Stimulated activated CD4-positive, alpha-beta T cell treated with anti-CD3 and anti-CD28 coated beads, Interleukin-2, amount 100 ng/mL, for 4 hours (primary cell): ENCODE measurements around the gene TRAPPC14.
A peak's percentile ranks its signal among the peaks of the same experiment; 100 is the strongest.
"Not testable (repeated sequence)": the region's sequence is repeated elsewhere in the genome, so short reads cannot be mapped to it uniquely, and the experiment has no call there.

Experiments used
- DNase-seq: peaks from one replicate; pipeline ENCODE4 v3.0.0-alpha.2; 2020; ENCODE audit warnings: low read depth

The TRAPPC14 gene

DNA sequence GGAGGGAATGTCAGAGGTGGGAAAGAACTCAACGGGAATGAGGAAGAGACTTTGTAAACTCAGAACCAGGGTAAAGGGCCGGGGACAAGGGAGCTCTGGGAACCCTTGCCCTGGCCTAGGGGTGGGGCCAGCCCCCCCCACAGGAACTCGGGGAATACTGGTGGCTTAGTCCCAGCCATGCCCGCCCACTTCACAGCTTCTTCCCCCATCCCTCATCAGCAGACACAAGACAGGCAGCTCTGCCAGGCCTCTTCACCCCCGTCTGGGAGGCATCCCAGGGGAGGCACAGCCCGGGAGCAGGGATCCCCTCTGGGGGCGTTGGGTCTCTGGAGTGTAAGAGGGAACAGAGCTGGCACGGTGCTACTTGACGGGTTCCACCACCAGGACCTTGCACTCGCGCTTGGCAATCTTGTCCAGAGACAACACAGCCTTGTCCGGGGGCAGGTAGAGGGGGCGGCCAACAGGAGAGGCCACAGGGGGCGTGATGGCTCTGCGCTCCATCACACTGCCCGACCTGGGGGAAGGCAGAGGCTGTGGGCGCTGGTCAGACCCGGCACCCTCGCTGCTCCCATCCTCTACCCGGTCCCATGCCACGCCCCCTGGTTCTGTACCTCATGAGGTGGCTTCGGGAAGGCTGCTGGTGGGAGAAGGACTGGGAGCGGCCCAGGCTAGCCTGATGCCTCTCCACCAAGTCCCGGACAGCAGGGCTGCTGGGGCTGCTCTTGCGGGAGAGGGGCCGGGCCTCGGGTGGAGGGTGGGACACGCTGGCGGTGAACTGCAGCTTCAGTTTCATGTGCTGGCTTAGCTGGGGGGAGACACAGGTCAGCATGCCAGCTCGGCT, 3.7 kb downstream of the TRAPPC14 start:
- no peak for DNase-seq

DNA sequence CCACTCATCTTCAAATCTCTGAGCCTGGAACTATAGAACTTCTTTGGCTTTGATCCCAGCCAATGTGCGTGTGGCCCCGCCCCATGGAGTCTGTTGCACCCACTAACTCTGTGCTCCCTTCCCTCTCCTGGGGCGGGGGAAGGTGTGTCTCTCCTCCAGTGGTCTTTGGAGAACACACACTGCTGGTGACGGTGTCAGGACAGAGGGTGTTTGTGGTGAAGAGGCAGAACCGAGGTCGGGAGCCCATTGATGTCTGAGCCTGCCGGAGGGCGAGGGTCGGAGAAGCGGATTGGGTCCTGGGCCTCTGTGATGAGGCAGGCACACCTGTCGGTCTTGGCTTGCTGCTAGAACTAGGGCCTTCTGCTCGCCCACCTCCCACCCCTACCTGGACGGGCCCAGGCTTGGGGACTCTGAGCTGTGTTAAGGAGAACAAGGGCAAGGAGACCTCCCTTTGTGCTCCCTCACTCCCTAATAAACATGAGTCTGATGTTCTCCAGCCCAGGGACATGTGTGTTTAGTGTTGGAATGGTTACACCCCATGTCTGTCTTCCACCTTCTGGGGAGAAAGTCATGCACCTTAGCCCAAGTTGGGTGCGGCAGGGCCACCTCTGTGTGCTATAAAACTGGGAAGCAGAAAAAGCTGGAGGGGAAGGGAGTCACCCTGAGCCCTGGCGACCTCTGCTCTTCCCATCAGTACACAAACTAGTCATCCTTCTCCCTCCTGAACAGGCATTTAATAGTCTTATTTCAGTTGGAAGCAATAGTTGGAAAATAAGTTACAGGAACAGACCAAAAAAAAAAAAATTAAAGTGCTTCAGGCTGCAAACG, 4.6 kb downstream of the TRAPPC14 start:
- DNase-seq = no peak

- no peak for DNase-seq
These were observed 5.4 kb downstream of the TRAPPC14 start for GRCh38 chr7:100152937-100153666.

DNA sequence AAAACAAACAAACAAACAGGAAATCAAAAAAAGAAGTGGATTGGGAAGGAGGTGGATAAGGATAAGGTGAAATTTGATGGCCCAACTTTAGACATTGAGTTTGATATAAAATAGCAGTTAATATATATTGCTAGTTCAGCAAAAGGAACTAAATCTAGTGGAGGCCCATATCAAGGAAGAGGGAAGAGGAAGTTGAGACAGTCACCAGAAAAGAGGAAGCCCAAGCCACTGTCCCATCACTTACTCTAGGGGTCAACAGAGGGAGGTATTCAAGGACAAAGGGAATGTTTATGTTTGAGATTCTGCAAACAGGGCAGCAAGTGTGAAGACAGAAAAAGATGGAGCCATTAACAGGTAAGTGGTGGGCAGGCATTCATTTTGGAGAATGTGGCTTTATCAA, 6.1 kb downstream of the TRAPPC14 start:
- no peak for DNase-seq

DNA sequence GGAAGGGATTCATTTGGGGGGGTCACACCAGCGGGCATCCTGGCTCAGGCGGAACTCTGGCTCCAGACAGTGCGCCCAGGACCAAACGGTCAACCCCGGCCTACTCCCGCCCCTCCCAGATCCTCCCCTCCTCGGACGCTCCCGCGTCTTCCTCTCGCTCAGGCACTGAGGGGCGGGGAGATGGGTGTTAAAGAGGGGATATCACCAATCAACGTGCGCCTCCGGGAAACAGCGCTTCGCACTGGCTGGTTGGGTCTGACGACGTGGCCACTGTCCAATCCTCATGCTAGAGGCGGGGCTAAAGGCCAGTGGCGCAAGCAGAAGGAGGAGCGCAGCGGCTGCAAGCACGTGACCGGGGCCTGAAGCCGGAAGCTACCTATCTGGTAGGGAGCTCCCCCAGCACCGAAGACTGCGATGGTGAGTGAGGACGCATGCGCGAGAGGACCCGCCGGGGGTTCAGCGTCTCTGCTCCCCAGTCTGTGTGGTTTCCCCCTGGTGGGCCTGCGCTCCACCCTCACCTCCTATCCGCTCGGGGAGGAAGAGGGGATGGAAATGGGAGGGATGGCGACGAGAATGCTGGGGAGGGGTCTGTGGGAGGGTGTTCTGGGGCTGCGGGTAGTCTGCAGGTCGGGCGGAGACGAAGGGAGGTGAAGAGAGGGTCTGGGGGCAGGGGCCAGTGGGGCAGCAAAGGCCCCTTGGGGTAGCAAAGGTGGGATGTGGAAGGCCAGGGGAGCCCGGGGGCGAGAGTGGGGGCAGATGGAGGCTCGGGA, 9.8 kb downstream of the TRAPPC14 start, which contains the start of gene LAMTOR4:
LAMTOR4 (plus strand) TSS at position 360 of the 770 bp plus-strand sequence; CDS start at position 415, 55 bp downstream.
- DNase-seq = peak; percentile 98

GRCh38 chr7:100148225-100148558, 10.3 kb downstream of the TRAPPC14 start:
- no peak for DNase-seq

DNA sequence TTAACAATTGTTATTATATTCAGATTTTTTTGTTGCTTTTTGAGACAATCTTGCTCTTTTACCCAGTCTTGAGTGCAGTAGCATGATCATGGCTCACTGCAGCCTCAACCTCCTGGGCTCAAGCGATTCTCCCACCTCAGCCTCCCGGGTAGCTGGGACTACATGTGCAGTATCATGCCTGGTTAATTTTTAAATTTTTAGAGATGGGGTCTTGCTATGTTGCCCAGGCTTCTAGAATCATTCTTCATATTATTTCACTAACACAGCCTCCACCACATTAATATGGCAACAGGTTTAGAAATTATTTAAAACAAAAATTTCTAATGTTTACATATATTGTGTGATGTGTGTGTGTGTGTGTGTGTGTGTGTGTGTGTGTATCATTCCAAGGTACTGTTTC, 11.2 kb downstream of the TRAPPC14 start:
- DNase-seq = no peak

- DNase-seq = not testable (repeated sequence)
These were observed 12.2 kb downstream of the TRAPPC14 start for GRCh38 chr7:100146350-100146749.

DNA sequence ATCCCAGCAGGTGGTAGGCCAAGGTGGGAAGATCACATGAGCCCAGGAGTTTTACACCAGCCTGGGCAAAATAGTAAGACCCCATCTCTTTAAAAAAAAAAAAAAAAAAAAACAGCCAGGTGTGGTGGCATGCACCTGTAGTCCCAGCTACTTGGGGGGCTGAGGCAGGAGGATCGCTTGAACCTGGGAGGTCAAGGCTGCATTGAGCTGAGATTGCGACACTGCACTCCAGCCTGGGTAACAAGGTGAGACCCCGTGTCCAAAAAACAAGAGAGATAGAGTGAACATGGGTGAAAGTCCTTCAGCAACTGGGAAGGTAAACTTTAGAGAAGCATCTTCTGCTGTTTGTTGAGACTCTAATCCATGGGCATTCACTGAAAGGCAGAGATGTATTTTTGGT, 16.1 kb downstream of the TRAPPC14 start:
- DNase-seq = no peak

DNA sequence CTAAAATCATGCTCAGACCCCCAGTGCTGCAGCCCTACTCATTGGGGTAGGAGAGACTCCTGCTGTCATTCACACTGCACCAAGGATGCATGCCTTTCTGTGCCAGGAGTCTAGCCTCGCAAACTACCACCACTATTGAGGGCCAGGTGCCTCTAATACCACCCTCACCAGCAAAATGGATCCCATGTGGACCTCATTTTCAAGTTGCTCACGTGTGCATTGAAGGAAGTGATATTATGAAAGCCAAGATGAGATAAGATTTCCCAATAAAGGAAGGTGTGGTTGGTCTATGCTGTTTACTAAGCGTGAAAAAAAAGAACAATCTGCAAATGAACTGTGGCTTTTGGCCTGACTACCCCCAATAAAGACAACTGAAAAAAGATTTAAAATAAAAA, 17.0 kb downstream of the TRAPPC14 start:
- DNase-seq = no peak

- no peak for DNase-seq
These were observed 20.4 kb downstream of the TRAPPC14 start for GRCh38 chr7:100137851-100138760.

GRCh38 chr7:100132697-100133151, 25.8 kb downstream of the TRAPPC14 start:
- peak; percentile 45 for DNase-seq

DNA sequence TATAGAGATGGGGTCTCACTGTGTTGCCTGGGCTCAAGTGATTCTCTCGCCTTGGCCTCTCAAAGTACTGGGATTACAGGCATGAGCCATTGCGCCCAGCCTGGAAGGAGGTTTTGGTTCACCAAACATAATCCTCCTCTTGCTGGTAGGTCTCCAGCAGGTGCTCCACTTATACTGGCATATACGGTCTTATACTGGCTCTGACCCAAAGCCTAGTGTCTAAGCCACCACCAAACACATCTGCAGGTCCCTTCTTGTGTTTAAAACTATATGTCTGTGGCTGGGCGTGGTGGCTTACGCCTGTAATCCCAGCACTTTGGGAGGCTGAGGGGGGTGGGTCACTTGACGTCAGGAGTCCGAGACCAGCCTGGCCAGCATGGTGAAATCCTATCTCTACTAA, 26.4 kb downstream of the TRAPPC14 start:
- DNase-seq = no peak

DNA sequence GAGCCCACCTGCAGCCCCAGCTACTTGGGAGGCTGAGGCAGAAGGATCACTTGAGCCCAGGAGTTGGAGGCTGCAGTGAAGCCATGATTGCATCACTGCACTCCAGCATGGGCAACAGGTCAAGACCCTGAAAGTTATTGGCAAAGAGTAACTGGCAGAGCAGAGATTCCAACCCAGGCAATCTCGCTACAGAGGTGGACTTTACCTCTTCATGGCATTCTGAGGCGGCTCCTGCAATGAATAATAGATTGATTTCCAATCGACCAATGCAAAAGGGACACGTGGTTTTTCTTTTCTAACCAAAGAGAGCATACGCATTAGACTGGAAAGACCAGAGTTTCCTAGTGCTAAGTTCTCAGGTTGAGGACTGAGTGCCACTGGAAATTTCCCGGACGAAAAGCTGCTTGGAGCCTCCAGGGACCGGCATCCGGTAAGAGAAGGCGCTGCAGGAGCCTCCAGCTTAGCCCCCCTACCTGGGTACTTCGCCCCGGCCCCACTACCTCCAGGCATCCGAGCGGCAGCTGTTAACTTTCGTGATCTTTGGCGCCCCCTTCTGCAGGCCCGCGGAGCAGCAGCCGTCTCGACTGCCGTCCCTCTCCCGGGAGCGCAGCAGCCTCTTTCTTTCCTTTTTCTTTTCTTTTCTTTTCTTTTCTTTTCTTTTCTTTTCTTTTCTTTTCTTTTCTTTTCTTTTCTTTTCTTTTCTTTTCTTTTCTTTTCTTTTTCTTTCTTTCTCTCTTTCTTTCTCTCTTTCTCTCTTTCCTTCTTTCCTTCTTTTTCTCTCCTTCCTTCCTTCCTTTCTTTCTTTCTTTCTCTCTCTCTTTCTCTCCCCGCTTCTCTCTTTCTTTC, 27.7 kb downstream of the TRAPPC14 start:
- DNase-seq = peak; percentile 73

DNA sequence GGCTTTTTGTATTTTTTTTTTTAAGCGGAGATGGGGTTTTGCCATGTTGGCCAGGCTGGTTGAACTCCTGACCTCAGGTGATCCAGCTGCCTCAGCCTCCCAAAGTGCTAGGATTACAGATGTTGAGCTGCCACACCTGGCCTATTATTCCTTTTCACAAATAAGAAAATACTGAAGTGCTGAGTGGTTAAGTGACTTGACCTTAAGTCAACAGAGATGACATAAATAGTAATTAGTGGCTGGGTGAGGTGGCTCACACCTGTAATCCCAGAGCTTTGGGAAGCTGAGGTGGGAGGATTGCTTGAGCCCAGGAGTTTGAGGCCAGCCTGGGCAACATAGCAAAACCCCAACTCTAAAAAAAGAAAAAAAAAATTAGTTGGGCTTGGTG, 28.3 kb downstream of the TRAPPC14 start:
- DNase-seq = not testable (repeated sequence)

DNA sequence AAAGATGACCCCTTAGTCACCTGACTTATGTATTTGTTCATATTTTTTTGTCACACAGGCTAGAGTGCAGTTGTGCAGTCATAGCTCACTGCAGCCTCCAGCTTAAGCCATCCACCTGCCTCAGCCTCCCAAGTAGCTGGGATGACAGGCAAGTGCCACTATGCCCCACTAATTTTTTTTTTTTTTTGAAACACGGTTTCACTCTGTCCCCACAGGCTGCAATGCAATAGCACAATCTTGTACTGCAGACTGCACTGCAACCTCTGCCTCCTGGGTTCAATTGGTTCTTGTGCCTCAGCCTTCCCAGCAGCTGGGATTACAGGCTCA, 29.9 kb downstream of the TRAPPC14 start:
- no peak for DNase-seq

GRCh38 chr7:100127866-100128636, 30.5 kb downstream of the TRAPPC14 start:
- no peak for DNase-seq

DNA sequence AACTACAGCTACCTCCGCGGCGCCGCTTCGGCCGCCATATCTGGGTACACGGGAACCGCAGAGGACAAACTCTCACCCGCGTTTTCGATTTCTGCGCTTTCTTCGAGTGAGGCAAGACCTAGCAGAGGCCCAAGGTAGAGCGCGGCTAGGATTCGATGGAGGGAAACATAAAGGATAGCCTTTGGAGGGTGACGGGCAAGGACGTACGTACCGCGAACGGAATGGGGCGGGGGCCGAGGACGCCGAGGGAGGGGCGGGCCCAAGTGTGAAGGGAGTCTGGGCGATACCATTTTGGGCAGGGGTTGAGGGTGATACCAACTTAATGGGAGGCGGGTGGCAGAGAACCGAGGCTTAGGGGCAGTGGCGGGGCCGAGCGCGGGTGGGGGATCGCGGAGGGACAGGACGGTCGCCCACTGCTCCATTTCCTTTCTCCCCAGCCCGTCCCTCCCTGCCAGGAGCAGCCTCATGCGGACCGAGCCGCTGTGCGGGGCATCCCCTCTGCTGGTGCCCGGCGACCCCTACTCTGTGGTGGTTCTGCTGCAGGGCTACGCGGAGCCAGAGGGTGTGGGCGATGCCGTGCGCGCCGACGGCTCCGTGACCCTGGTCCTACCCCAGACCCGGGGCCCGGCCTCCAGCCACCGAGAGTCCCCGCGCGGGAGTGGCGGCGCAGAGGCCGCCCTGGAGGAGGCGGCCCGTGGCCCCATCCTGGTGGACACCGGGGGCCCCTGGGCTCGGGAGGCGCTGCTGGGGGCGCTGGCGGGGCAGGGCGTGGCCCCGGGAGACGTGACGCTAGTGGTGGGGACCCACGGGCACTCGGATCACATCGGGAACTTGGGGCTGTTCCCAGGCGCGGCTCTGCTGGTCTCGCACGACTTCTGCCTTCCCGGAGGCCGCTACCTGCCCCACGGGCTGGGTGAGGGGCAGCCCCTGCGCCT, 31.3 kb downstream of the TRAPPC14 start, which contains the start of gene MBLAC1:
MBLAC1 (plus strand) TSS at position 37 of the 935 bp plus-strand sequence; CDS start at position 466, 429 bp downstream.
- DNase-seq = peak; percentile 83
